ENCODE data around the gene TBX1.

GRCh38 chr22:19802001-19802893 lies 41.7 kb downstream of the TBX1 start:
- TF ChIP-seq CTCF (conservative IDR thresholded peaks at IDR 0.05) (no peak), EZH2 (IDR thresholded peaks at IDR 0.05; ENCODE audit: low read depth) (no peak)
